Prostate gland (tissue), 2 donors: ENCODE results near the gene PIP5K1B. TPM values are rescaled to one million over a fixed set of nuclear protein-coding genes. Genes with fewer than 3 reads are reported as not detected.
A peak's percentile ranks its signal among the peaks of the same experiment; 100 is the strongest.

Experiments used
- DNase-seq: peaks from one replicate; pipeline ENCODE4 v3.0.0-alpha.2; 2019; ENCODE audit warnings: low spot score
- H3K27ac ChIP-seq, 2 donors: fragments of 200-600 bp; sonication (generic); 2 replicates each; pipeline ENCODE4 v1.5.1; 2017 to 2019
- H3K27me3 ChIP-seq: fragments of 200-600 bp; sonication (generic); replicated peaks from 2 replicates; pipeline ENCODE4 v1.5.1; 2019; ENCODE audit not compliant: insufficient read depth
- H3K36me3 ChIP-seq, 2 donors: fragments of 200-600 bp; sonication (generic); 1 replicate in 1 of 2; 2 replicates in 1 of 2; pipeline versions ENCODE4 v1.5.1 to v1.8.1; 2017 to 2019
- H3K4me1 ChIP-seq: fragments of 200-600 bp; sonication (generic); replicated peaks from 2 replicates; pipeline ENCODE4 v1.5.1; 2019
- H3K4me3 ChIP-seq, 2 donors: fragments of 200-600 bp; sonication (generic); 2 replicates each; pipeline ENCODE4 v1.5.1; 2017 to 2019
- H3K9me3 ChIP-seq: fragments of 200-600 bp; sonication (generic); 2 replicates; pipeline ENCODE4 v1.5.1; 2017
- POLR2A ChIP-seq: fragments of 450-650 bp; IDR thresholded peaks from one replicate; pipeline ENCODE4 v1.6.1; 2016; ENCODE audit warnings: antibody characterized with exemption, mild to moderate bottlenecking
- POLR2AphosphoS5 ChIP-seq: sonication (generic); formaldehyde crosslinking; IDR thresholded peaks from one replicate; pipeline ENCODE4 v1.6.1; 2017; ENCODE audit warnings: antibody characterized with exemption
- WGBS: methylation state at CpG from one replicate; pipeline ENCODE4 v1.1.5; 2018; 5-methylcytosine and 5-hydroxymethylcytosine counted together
- intact Hi-C: fragments of 100-400 bp; cut with DNase I; formaldehyde crosslinking; loops from one replicate; pipeline ENCODE4 v1.14.2; 2022
- total RNA-seq, 2 donors: library from RNA; depleted of rRNA; stranded (reverse); fragments of >200 nt; gene quantifications; one replicate each; pipeline ENCODE4 v1.1.0, GENCODE V29; 2016
- TF ChIP-seq, protein P1 (sequence below), 4 experiments: fragments of 200-600 bp in 2 of 4; fragments of 450-650 bp in 2 of 4; sonication (generic) in 2 of 4; IDR thresholded peaks; 1 replicate in 3 of 4; 2 replicates in 1 of 4; pipeline ENCODE4 v1.5.1; 2016 to 2019; ENCODE audit warnings: antibody characterized with exemption in 4 of 4, mild to moderate bottlenecking in 2 of 4, moderate library complexity in 2 of 4

The PIP5K1B gene
- total RNA-seq, 2 donors from 2014 or later, result 1.6 to 38.3 TPM

GRCh38 chr9:68947842-68948569, 243.0 kb downstream of the PIP5K1B start:
- Histone ChIP-seq H3K4me1 (no peaks in the 10 kb centered on the region), H3K9me3 (no peaks in the 10 kb centered on the region), H3K4me3 (no peak overlapping the region), H3K27ac (no peak overlapping the region), H3K27me3 (no peaks in the 10 kb centered on the region), H3K36me3 (no peaks in the 10 kb centered on the region)
- TF ChIP-seq POLR2AphosphoS5, result no peak
- no peak for DNase-seq
- 96% methylated on average over 3 of the region's 3 CpGs for WGBS
- intact Hi-C loops, result loop anchor here (5.0 to 10.0 kb wide), 2 partner anchors 243 to 366 kb away; partner anchors contain the start of gene PIP5K1B

DNA sequence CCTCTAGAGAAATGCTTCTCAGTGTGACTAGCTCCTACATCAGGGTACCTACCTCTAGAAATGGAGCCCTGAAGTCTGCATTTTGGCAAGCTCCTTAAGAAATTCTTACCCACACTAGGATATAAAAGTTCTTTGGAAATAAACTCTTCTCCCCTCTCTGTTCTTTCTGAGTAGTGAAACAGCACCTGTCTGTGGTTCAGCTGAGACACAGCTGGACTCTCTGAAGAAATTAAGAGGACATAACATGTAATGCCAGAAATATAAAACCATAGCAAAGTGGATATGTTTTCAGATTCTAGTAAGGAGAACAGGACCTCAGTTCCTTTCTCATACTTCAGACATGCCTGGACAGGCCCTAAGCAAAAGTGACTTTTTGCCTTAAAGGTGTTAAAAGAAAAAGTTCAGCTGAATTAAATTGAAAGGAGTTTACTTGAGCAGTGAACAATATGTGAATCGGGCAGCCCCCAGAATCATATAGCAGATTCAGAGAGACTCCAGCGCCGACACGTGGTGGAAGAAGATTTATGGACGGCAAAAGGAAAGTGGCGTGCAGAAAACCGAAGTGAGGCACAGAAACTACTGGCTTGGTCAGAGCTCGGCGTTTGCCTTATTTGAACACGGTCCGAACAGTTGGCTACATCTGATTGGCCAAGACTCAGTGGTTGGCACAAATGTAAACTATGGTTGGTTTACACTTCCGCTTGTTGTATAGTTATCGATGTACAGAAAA, 244.4 kb downstream of the PIP5K1B start:
- DNase-seq, result peak; percentile 41
- no peaks in the 10 kb centered on the region for H3K4me1 ChIP-seq
- no peak overlapping the region for H3K4me3 ChIP-seq
- H3K27me3 ChIP-seq, result no peaks in the 10 kb centered on the region
- no peaks in the 10 kb centered on the region for H3K36me3 ChIP-seq
- WGBS, result 39% methylated on average over 13 of the region's 13 CpGs
- intact Hi-C loops, result loop anchor here (5.0 to 10.0 kb wide), 2 partner anchors 245 to 367 kb away; partner anchors contain the start of gene PIP5K1B
- H3K9me3 ChIP-seq, result no peaks in the 10 kb centered on the region
- TF ChIP-seq, protein P1, sequence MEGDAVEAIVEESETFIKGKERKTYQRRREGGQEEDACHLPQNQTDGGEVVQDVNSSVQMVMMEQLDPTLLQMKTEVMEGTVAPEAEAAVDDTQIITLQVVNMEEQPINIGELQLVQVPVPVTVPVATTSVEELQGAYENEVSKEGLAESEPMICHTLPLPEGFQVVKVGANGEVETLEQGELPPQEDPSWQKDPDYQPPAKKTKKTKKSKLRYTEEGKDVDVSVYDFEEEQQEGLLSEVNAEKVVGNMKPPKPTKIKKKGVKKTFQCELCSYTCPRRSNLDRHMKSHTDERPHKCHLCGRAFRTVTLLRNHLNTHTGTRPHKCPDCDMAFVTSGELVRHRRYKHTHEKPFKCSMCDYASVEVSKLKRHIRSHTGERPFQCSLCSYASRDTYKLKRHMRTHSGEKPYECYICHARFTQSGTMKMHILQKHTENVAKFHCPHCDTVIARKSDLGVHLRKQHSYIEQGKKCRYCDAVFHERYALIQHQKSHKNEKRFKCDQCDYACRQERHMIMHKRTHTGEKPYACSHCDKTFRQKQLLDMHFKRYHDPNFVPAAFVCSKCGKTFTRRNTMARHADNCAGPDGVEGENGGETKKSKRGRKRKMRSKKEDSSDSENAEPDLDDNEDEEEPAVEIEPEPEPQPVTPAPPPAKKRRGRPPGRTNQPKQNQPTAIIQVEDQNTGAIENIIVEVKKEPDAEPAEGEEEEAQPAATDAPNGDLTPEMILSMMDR (IDR thresholded peaks at IDR 0.05), result peak in 3 of 4 experiments; percentile 22 to 58 (median 49)
- no peak for TF ChIP-seq POLR2A
- no peak overlapping the region for H3K27ac ChIP-seq

- H3K9me3 ChIP-seq, result no peaks in the 10 kb centered on the region
- intact Hi-C loops, result loop anchor here (10.0 kb wide), 1 partner anchor 165 kb away; a partner anchor contains a TSS
- no peak overlapping the region for H3K4me3 ChIP-seq
- TF ChIP-seq POLR2A, result no peak
- TF ChIP-seq, protein P1 (IDR thresholded peaks at IDR 0.05), result no peak
- no peaks in the 10 kb centered on the region for H3K27me3 ChIP-seq
- H3K27ac ChIP-seq, result no peak overlapping the region
- H3K4me1 ChIP-seq, result no peaks in the 10 kb centered on the region
- H3K36me3 ChIP-seq, result no peaks in the 10 kb centered on the region
- no peak for DNase-seq
- WGBS, result 84% methylated on average over 4 of the region's 4 CpGs
Observed at GRCh38 chr9:68950188-68950587, 245.1 kb downstream of the PIP5K1B start.

GRCh38 chr9:68950689-68951088, 245.6 kb downstream of the PIP5K1B start:
- Histone ChIP-seq H3K9me3 (no peaks in the 10 kb centered on the region), H3K36me3 (no peaks in the 10 kb centered on the region), H3K4me1 (no peaks in the 10 kb centered on the region), H3K27ac (no peak overlapping the region), H3K27me3 (no peaks in the 10 kb centered on the region), H3K4me3 (no peak overlapping the region)
- 92% methylated on average over 2 of the region's 2 CpGs for WGBS
- TF ChIP-seq POLR2A (no peak), POLR2AphosphoS5 (no peak)
- TF ChIP-seq, protein P1 (IDR thresholded peaks at IDR 0.05), result no peak
- intact Hi-C loops, result loop anchor here (10.0 kb wide), 1 partner anchor 166 kb away; a partner anchor contains a TSS
- DNase-seq, result no peak

DNA sequence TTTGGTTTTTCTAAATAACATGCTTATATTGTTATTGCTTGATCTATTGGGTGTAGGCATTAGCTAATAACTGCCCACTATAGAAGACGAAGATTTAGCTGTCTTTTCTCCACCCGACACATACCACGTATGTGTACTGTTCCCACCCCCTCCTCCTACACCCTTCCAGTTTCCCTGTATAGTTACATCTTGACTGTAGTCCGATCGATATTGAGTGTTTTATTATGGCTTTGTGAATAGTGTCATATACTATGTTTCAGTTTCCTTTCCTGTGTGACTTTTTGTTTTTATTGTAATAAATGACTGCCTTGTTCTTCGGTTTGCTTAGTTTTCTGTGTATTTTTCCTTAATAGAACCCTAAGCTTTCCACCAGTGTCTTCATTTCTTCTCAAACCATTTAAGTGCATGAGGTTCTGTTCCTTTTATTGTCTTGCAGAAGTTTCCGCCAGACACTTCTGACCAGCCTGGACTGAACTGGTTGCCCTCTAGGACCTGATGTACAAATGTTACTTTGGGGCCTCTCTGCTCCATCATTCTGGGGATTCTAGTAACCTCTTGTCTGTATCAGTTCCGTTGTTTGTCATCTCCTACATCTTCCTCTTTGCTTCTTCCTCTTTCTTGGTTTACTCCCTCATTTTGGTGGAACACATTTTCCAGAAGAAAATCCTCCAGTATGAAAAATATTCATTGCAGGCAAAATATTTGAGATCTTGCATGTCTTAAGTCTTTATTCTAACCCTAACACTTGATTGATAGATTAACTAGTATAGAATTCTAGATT, 247.0 kb downstream of the PIP5K1B start:
- no peak overlapping the region for H3K4me3 ChIP-seq
- DNase-seq, result no peak
- intact Hi-C loops, result loop anchor here (10.0 kb wide), 1 partner anchor 167 kb away; a partner anchor contains a TSS
- no peak for TF ChIP-seq POLR2A
- no peak for TF ChIP-seq POLR2AphosphoS5
- TF ChIP-seq, protein P1 (IDR thresholded peaks at IDR 0.05), result no peak
- H3K27me3 ChIP-seq, result no peaks in the 10 kb centered on the region
- H3K4me1 ChIP-seq, result no peaks in the 10 kb centered on the region
- H3K27ac ChIP-seq, result no peak overlapping the region
- no peaks in the 10 kb centered on the region for H3K36me3 ChIP-seq
- WGBS, result 83% methylated on average over 8 of the region's 8 CpGs
- no peaks in the 10 kb centered on the region for H3K9me3 ChIP-seq
